Measurements from ENCODE around the gene DPF3.

DNA sequence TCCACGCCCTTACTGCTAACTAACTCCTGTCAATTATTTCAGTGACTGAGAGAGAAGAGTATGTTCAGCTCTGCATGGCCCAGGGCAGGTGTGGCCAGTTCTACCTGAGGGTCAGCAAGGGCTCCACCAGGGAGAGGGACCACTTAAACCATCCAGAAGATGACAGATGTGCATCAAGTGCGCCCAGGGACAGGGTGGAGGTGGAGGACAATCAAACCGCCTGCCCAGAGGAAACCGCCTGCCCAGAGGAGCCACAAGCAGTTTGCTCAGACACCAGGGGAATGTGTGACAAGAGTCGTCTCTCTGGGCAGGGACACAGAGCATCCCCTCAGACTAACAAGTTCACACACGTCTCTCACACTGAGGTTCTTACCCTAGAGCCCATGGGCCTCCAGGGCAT, 14.5 kb downstream of the DPF3 start:
- TF ChIP-seq, protein P1, sequence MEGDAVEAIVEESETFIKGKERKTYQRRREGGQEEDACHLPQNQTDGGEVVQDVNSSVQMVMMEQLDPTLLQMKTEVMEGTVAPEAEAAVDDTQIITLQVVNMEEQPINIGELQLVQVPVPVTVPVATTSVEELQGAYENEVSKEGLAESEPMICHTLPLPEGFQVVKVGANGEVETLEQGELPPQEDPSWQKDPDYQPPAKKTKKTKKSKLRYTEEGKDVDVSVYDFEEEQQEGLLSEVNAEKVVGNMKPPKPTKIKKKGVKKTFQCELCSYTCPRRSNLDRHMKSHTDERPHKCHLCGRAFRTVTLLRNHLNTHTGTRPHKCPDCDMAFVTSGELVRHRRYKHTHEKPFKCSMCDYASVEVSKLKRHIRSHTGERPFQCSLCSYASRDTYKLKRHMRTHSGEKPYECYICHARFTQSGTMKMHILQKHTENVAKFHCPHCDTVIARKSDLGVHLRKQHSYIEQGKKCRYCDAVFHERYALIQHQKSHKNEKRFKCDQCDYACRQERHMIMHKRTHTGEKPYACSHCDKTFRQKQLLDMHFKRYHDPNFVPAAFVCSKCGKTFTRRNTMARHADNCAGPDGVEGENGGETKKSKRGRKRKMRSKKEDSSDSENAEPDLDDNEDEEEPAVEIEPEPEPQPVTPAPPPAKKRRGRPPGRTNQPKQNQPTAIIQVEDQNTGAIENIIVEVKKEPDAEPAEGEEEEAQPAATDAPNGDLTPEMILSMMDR (IDR thresholded peaks at IDR 0.05; ENCODE audit: low read depth, low read length, poor library complexity, severe bottlenecking): no peak
- TF ChIP-seq EZH2phosphoT487 (IDR thresholded peaks at IDR 0.05; ENCODE audit: borderline replicate concordance, low read length): no peak
